HG02840 (cell line): ENCODE measurements around the gene PCARE.

Experiments used
- ATAC-seq: cut with Tn5 transposase; IDR thresholded peaks from one replicate; pipeline ENCODE4 v1.9.1; 2021; ENCODE audit warnings: mild to moderate bottlenecking, moderate library complexity, moderate number of reproducible peaks; ENCODE audit not compliant: unreplicated experiment, low FRiP score

Gene PCARE

DNA sequence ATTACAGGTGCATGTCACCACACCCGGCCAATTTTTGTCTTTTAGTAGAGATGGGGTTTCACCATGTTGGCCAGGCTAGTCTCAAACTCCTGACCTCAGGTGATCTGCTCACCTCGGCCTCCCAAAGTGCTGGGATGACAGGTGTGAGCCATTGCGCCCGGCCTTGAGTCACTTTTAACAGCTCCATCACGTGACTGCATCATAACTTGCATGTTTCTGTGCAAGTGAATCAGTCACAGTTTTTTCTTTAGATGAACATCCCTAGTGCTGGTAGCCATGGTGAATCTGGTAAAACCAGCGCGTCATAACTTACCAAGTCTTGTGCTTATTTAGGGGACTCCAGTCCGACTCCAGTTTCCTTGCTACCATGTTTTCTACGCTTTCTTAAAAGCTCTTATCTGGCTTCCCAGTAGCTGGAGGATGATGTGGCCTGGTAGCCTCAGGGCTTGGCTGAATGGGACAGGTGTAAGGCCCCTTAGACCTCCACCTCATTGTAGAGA, 33.1 kb downstream of the PCARE start:
- no peak for ATAC-seq

DNA sequence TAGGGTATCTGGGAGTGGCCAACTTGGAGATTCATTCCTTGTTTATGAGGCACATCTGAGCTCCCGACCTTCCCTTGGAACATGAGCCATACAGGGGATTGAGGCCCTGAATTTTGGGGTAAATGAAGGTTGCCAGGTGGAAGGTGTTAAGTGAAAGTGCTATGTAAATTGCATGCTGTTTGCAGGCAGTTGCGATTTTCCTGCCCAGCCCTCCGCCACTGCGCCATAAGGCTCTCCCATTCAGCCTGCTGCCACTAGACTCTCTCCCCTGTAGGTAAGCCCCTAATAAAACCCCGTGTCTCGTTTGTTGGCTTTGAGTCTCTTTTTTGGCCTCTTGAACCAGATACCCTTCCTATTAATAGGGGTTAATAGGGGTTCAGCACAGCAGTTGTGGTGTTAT, 33.8 kb downstream of the PCARE start:
- no peak for ATAC-seq

DNA sequence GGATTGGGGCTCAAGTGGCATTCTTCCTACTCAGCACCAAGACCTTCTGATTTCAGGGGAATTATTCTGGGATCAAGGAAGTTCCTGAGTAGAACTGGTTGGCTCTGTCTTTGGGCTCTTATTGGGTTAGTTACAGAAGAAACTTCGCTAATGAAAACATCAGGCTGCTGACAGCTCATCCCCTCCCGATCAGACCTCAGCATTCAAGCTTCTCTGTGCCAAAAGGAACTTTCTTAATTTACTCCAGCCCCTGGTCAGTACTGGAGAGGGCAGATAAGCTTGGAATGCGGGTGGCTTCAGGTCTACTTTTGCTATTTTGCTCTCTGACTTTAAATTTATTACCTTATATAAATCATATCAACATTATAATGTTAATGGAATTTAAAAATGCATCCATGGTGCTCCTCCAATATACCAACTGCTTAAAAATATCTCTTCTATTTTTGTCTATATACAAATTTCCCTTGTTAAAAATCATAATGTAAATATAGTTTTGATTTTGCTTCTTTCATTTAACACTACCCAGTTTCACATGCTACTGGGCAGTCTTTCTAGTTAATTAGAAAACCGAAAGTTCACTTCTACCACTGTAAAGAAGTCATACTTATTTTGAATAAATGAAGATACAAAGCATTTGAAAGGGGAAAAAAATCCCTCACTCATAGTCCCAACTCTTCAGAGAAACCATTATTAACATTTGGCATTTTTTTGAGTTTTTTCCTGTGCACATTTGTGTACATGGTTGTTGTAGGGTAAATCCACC, 34.4 kb downstream of the PCARE start:
- ATAC-seq: no peak

DNA sequence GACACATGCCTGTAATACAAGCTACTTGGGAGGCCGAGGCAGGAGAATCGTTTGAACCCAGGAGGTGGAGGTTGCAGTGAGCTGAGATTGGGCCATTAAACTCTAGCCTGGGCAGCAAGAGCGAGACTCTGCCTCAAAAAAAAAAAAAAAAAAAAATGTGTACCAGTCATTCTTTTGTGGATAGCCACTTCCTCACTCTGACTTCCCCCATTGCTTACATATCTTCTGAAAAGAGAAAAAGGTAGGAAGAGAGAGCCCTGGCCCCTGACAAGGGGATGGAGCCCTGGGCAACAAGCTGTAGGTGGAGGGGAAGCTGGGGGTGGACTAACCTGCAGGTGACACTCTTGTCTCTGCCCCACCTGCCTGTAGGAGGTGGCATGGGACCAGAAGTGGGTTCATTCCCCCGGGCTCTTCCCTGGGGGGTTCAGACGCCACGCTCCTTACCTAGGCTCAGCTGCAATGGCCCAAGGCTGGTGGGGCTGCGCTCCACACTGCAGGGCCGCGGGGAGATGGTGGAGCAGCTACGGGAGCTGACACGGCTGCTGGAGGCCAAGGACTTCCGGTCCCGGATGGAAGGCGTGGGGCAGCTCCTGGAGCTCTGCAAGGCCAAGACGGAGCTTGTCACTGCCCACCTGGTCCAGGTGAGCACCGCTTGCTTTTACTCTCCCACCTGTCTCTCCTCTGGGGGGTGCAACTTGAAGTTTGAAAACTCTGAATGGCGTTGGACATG, 39.1 kb downstream of the PCARE start:
- no peak for ATAC-seq

DNA sequence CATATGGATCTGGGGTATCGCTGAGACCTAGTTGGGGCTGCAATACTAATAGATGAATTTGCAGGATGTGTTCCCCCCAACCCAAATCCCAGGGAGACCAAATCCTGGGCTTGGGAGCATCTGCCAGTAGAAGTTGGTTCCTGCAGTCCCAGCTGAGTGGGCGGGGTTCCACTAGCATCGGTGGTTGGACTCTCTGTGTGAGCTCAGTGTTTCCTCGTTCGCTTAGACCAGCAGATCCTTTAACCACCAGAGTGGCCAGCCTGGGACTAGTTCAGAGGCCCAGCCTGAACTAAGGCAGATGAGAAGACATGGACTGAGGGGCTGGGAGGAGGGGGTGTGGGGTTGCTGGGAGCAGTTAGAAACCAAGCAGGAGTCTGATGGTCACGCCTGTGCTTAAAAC, 40.7 kb downstream of the PCARE start:
- no peak for ATAC-seq

DNA sequence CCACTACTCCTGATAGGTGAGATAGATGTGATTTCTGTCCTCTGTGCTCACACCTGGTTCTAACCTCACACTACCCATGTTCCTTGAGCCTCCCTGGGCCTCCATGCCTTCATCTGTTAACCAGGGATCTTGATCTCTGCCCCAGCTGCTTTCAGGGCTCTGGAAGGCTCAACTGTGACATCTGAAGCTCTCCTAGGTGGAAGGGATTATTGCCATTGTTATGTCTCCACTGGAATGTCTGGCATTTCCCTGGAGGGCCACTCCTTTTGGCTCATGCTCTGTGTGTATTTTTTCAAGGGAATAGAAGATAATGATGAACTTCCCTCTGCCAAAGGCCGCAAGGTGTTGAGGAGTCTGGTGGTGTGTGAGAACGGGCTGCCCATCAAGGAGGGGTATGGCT, 41.2 kb downstream of the PCARE start:
- ATAC-seq: no peak

DNA sequence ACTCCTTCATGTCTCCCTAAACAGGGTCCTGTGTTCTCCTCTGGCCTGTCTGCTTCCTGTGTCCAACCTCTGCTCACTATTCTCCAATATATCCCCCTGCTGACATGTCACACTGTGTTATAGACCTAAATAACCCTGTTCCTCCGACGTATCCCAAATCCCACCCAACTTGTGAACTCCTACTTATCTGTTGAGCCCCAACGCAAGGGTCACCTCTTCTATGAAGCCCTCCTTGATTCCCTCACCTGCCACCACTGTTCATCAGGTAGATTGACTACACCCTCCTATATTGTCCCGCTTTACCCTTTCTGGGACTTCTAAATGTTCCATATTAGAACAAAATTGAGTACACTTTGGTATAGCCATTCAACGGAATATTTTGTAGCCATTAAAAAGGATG, 42.1 kb downstream of the PCARE start:
- no peak for ATAC-seq

DNA sequence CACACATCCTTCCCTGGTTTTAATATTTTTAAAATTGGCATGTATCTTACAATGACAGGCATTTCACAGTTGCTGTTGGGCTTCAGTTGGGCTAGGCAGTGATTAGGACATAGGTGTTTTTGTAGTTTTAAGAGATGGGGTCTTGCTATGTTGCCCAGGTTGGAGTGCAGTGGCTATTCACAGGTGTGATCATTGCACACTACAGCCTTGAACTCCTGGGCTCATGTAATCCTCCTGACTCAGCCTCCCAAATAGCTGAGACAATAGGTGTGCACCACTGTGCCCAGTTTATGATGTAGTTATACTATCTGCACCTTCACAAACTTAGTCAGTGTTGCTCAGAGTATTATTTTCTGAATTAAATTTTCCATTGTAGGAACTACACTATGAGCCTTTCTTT, 43.3 kb downstream of the PCARE start:
- ATAC-seq: no peak

DNA sequence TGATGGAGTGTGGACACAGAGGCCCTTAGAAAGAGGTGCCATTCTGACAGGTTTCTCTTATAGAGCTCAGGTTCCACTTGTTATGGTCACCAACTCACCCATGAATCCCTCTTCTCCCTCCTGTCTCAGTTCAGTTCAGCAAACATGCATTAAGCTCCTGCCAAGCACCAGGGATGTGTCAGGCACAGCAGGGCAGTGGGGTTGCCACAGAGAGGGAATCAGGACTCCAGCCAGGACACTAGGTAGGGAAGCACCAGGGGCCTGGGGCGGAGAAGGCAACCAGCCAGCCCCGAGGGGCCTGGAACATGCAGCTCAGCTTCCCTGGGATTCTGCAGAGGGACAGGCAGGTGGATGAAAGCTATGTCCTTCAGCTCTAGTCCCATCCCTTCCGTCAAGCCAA, 48.6 kb downstream of the PCARE start:
- ATAC-seq: no peak

DNA sequence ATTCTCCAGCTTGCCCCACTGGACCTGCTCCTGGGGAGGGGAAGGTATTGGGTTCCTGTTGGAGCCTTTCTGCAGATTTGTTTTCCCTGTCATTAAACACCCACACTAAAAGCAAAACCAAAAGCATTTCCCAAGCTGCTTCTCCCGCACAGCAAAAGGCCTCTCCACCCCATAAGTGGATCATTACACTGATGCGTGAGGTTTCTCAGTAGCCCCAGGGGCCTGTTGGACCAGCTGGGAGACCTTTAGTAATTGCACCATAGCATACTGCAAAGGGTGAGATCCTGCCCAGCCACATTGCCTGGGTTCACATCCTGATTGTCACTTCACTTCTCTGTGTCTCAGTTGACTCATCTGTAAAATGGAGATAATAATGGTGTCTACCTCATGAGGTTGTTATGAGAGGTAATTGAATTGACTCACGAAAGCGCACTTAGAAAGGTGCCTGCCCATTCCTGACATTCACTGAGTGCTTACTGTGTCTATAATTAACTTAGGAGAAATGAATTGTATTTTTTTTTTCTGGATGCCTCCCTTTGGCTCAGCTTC, 49.4 kb downstream of the PCARE start:
- no peak for ATAC-seq

DNA sequence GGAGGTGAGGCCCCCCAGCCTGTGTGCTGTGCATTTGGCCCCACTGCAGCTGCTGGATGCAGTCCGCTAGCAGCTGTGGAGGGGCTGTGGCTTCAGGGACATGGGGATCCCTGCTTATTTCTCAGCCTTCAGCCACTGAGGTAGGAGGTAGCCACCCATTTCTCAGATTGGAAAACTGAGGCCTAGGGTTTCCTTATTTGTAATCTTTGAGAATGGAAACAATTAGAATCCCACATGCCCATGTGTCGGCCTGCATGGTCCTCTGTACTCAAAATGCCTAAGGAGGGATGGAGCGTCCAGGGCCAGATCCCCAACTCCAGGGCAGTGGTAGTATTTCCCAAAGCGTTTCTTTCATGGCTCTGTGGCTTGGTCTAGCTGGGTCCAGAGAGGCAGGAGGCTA, 51.1 kb downstream of the PCARE start:
- no peak for ATAC-seq

DNA sequence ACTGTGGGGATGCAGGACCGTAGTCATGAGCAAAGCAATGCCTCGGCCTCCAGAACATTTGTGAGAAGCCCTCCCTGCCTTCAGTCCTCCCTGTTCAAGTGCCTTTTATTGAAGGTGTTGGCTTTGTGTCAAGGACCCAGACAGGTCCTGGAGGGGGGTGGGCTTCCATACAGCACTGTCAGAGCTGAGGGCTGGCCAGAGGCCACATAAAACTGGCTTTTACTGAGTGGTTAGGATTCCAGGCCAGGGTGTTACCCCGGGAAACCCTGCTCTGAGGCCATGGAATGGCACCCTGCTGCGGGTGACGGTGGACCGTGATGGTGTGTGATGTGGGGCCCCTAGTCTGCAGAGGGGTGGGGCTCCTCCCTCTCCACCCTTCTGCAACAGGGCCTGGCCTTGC, 51.6 kb downstream of the PCARE start:
- no peak for ATAC-seq

DNA sequence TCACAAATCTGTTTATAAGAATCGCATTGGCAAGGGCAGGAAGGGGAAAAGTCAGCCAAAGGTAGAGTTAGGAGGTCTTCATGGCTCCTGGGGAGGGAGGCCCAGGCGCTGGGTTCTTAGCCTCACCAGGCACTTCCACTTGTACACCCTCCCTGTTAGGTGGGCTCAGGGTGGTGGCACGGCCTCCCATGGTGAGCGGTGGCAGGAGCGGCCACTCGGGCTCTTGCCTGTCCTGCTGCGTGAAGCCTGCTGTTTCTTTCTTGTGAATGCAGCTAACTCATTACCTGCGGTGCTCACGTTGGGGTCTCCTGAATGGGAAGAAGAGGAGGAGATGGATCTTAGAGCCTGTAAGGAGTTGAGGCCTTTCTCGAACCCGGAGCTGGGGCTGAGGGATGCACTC, 52.4 kb downstream of the PCARE start:
- no peak for ATAC-seq

DNA sequence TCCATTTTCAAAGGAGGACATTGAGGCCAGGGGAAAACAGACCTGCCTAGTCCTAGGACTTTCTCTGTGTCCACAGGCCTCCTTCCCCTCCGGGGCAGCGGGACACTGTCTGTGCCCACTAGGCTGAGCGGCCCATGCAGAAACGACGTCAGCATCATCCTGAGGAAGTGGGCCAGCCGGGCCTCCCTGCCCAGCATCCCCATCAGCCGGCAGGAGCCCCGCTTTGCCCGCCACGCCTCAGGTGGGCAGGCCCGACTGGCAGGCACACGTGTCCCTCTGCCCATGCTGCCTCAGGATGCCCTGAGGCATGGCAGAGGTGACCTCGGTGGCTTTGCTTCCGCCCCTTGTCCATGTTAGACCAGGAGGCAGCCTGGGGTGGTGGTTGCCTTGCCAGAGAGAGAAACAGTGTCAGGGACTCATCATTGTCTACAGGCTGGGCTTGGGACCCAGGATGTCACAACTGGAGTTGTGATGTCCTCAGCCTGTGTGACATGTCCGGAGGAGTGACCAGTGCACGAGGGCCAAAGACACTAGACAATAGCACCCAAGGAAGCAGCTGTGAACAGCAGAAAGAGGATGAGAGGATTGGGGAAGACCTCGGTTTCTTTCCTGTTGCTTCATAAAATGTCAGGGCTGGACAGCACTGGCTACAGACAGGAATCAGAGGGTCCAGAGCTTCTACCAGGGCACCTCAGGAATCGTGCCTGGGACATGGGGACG, 56.4 kb downstream of the PCARE start:
- ATAC-seq: no peak

DNA sequence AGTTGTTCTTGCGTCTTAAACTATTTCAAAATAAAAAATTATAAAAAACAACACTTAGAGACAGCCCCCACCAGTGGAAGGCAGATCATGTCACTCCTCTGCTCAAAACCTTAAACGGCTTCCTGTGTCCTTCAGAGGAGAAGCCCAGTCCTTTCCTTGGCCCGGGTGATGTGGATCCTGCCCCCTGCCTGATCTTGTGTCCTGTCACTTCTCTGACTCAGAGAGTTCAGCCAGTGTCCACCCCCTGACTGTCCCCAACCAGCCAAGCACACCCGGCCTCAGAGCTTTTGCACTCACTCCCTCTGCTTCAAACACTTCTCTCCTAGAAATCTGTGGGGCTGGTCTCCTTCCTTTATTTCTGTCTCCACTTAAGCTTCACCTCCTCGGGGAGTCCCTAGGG, 57.8 kb downstream of the PCARE start:
- no peak for ATAC-seq

DNA sequence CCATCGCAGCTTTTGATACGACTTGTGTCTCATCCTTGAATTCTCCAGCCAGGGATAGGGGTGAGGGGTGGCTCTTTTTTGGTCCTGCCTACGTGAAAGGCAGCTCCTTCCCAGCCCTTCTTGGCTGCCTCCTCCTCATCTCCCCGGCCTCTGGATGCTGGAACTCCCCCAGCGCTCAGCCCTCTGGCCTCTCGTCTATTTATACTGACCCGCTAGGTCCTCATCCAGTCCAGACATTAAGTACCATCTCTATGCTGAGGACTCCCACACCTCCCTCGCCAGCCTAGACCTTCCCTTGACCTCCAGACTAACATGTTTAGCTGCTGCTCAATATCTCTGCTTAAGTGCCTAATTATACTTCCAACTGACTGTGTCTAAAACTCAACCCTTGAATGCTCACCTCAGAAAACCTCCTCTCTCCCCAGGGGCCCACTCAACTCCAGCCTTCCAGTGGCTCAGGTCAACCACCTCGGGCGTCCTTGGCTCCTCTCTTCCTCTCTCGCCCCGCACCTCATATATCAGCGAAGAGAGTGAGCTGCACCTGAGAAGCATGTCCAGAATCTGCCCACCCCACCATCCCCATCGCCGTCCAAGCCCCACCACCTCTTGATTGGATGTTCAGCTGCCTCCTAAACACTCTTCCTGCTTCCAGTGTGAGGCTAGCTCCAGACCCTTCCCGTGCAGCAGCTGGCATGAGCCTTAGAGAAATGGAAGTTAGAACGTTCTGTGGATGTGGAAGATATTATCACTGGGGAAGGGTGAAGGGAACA, 58.4 kb downstream of the PCARE start:
- ATAC-seq: no peak

DNA sequence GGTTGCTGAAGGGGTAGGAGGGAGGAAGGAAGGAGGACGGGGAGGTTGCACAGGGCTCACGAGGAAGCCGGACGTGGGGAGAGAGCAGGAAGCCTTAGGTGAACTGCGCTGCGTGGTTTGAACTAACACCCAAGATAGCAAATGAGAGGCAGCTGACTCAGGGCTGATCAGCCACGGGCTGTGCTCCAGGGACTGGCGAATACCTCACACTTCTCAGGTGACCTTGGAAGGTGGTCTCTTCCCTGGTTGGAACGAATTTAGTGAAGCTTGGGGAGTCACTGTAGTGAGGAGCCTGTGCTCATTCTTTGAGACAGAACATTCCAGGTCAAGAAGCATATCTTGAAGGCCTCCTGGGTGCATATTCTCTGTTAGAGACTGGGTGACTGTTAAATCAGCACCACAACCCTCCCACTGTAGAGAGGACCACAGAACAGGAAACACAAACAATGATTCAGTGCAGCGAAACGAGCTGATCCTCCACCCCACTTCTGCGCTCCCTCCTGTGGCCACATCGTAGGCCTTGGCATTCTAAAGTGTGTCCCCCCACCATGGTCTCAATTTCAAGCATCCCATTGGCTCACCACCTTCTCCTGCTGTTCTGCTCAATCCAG, 59.4 kb downstream of the PCARE start:
- ATAC-seq: no peak

DNA sequence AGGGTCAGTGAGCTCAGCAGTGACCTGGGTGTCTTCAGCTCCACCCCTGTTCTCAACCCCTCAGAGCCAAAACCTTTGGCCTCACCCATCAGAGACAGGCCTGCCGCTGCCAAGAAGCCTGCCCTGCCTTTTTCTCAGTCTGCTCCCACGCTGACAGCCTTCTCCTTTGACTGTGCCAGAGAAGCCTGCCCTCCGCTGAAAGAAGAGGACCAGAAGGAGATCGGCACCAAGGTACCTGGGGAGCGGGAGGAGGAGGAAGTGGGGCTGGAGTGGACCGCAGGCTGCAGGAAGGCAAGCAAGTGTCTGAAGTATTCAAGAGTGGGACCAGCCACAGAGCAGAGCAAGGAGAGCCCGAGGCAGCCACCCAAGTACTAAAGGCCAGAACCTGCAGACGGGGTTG, 60.0 kb downstream of the PCARE start:
- ATAC-seq: no peak

DNA sequence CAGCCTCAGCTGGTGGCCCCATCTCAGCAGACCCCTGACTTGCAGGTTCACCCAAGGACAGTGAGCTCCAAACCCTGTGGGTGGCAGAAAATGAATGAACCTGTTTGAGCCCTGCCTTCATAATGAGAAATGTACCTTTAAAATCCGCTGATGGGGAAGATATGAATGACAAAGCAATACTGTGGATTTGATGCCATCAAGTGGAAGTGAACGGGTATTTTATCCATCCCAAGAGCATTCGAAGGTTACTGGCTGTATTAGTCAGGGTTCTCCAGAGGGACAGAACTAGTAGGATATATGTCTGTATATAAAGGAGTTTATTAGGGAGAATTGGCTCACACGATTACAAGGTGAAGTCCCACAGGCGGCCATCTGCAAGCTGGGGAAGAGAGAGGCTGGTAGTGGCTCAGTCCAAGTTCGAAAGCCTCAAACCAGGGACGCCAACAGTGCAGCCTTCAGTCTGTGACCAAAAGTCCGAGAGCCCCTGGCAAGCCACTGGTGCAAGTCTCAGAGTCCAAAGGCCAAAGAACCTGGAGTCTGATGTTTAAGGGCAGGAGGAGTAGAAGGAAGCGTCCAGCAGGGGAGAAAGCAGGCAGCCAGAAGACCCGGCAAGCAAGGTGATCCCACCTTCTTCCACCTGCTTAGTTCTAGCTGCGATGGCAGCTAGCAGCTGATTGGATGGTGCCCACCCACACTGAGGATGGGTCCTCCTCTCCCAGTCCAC, 61.1 kb downstream of the PCARE start:
- no peak for ATAC-seq
